Keratinocyte (primary cell): ENCODE data around the gene NPSR1. TPM values are rescaled to one million over a fixed set of nuclear protein-coding genes. Genes with fewer than 3 reads are reported as not detected.

Source experiments
- DNase-seq: peaks from one replicate; pipeline ENCODE4 v3.0.0-alpha.2; 2011; ENCODE audit warnings: low read depth, missing footprints, low spot score
- FAIRE-seq: peaks from 2 replicates; lab custom pipeline; 2011; peaks lifted over from hg19 to GRCh38; lab: Jason Lieb, UNC
- H2AFZ ChIP-seq: 2 replicates; pipeline ENCODE4 v1.6.0; 2012; ENCODE audit warnings: low read length, control low read depth, inconsistent platforms; ENCODE audit not compliant: control insufficient read depth
- H3K27ac ChIP-seq: 2 replicates; pipeline ENCODE4 v1.5.1; 2011; ENCODE audit warnings: low read length; ENCODE audit not compliant: control insufficient read depth, insufficient read depth
- H3K27me3 ChIP-seq: 3 replicates; pipeline ENCODE4 v1.6.0; 2011; ENCODE audit warnings: low read length; ENCODE audit not compliant: control insufficient read depth, insufficient read depth; ENCODE audit errors: extremely low read depth
- H3K36me3 ChIP-seq, 2 experiments: 2 replicates in 1 of 2; 3 replicates in 1 of 2; pipeline ENCODE4 v1.5.1; 2011; ENCODE audit warnings: low read length in 2 of 2, mild to moderate bottlenecking in 1 of 2; ENCODE audit not compliant: control insufficient read depth in 2 of 2, insufficient read depth in 2 of 2; ENCODE audit errors: extremely low read depth in 1 of 2
- H3K4me1 ChIP-seq: 3 replicates; pipeline ENCODE4 v1.5.1; 2011; ENCODE audit warnings: low read length; ENCODE audit not compliant: control insufficient read depth, insufficient read depth; ENCODE audit errors: extremely low read depth
- H3K4me2 ChIP-seq: 3 replicates; pipeline ENCODE4 v1.6.0; 2011; ENCODE audit warnings: low read depth, low read length; ENCODE audit not compliant: control insufficient read depth, insufficient read depth; ENCODE audit errors: extremely low read depth
- H3K4me3 ChIP-seq, 3 experiments: fragments of 200-600 bp in 1 of 3; sonication (generic) in 1 of 3; 2 replicates in 2 of 3; 3 replicates in 1 of 3; pipeline ENCODE4 v1.5.1; 2011 to 2016; ENCODE audit warnings: low read length in 3 of 3, mild to moderate bottlenecking in 3 of 3, control low read depth in 2 of 3, inconsistent platforms in 1 of 3, low read depth in 1 of 3, mixed read lengths in 1 of 3, mixed run types in 1 of 3, moderate library complexity in 1 of 3; ENCODE audit not compliant: control insufficient read depth in 2 of 3, insufficient read depth in 2 of 3; ENCODE audit errors: extremely low read depth in 1 of 3
- H3K79me2 ChIP-seq: 2 replicates; pipeline ENCODE4 v1.6.0; 2012; ENCODE audit warnings: low read length; ENCODE audit not compliant: control insufficient read depth, insufficient read depth
- H3K9ac ChIP-seq: 3 replicates; pipeline ENCODE4 v1.6.0; 2011; ENCODE audit warnings: low read length; ENCODE audit not compliant: control insufficient read depth, insufficient read depth; ENCODE audit errors: extremely low read depth
- H3K9me1 ChIP-seq: 3 replicates; pipeline ENCODE4 v1.6.0; 2011; ENCODE audit warnings: low read length; ENCODE audit not compliant: control insufficient read depth, insufficient read depth; ENCODE audit errors: extremely low read depth
- H3K9me3 ChIP-seq: 2 replicates; pipeline ENCODE4 v1.5.1; 2012; ENCODE audit warnings: low read depth, low read length; ENCODE audit not compliant: control insufficient read depth
- H4K20me1 ChIP-seq: 3 replicates; pipeline ENCODE4 v1.6.0; 2011; ENCODE audit warnings: low read length; ENCODE audit not compliant: control insufficient read depth, insufficient read depth; ENCODE audit errors: extremely low read depth
- EZH2 ChIP-seq: IDR thresholded peaks from one replicate; pipeline ENCODE4 v1.6.1; 2012; ENCODE audit warnings: inconsistent platforms, mild to moderate bottlenecking, low read length, moderate library complexity
- dilution Hi-C: fragments of 300-500 bp; cut with MboI; formaldehyde crosslinking; loops from one replicate; pipeline ENCODE4 v1.7.0; 2020; ENCODE audit warnings: low sequenced_read_pairs; ENCODE audit not compliant: extremely low pct_ligation_motif_present
- polyA plus RNA-seq, 5 experiments: library from polyadenylated mRNA; depleted of rRNA in 3 of 5; stranded (reverse) in 3 of 5; stranded (forward) in 1 of 5; unstranded in 1 of 5; fragments of >200 nt; gene quantifications; 1 replicate in 1 of 5; 2 replicates in 3 of 5; 3 replicates in 1 of 5; pipeline versions ENCODE4 v1.2.1 to v1.2.3, GENCODE V29; 2011 to 2012; ENCODE audit warnings: missing spikeins in 2 of 5, low read depth in 1 of 5, low replicate concordance in 1 of 5
- TF ChIP-seq, protein P1 (sequence below), 3 experiments: IDR thresholded peaks in 1 of 3; conservative IDR thresholded peaks in 1 of 3; optimal IDR thresholded peaks in 1 of 3; 2 replicates in 2 of 3; 3 replicates in 1 of 3; pipeline versions ENCODE3 to v1.5.1; 2011; ENCODE audit warnings: low read length in 3 of 3, mild to moderate bottlenecking in 3 of 3, moderate library complexity in 2 of 3, control low read depth in 1 of 3, inconsistent platforms in 1 of 3; ENCODE audit not compliant: insufficient read depth in 2 of 3; ENCODE audit errors: extremely low read depth in 1 of 3

NPSR1 gene
- polyA plus RNA-seq, 1 donor (not counting 4 experiments of a cell fraction or from before 2014, with no cell fraction given) = not detected

DNA sequence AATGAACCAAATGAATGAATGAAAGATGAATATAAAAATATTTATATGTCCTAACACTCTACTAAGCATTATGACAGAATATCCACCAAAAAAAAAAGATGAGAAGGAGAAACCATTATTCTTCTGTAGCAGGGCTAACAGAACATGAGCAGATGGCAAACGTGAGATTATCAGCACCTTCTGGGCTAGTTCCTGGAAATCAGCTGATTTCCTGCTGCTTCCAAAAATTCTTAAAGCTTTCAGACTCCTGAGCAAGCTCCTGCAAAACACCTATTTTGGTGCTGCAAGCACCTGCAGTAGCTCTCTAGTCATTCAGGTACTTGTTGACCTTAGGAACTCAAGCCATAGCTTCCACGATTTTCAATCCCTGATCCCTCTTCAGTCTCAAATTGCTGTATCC is 51.8 kb downstream of the NPSR1 start:
- Histone ChIP-seq H3K36me3 (no peaks in the 10 kb centered on the region), H3K27me3 (no peaks in the 10 kb centered on the region), H2AFZ (no peak overlapping the region), H3K4me1 (no peaks in the 10 kb centered on the region), H3K4me2 (no peak overlapping the region), H3K9ac (no peak overlapping the region), H3K9me1 (no peaks in the 10 kb centered on the region), H3K4me3 (no peak overlapping the region), H3K79me2 (no peaks in the 10 kb centered on the region), H3K9me3 (no peaks in the 10 kb centered on the region), H3K27ac (no peak overlapping the region), H4K20me1 (no peaks in the 10 kb centered on the region)
- no peak for DNase-seq
- FAIRE-seq = no peak
- TF ChIP-seq, protein P1, sequence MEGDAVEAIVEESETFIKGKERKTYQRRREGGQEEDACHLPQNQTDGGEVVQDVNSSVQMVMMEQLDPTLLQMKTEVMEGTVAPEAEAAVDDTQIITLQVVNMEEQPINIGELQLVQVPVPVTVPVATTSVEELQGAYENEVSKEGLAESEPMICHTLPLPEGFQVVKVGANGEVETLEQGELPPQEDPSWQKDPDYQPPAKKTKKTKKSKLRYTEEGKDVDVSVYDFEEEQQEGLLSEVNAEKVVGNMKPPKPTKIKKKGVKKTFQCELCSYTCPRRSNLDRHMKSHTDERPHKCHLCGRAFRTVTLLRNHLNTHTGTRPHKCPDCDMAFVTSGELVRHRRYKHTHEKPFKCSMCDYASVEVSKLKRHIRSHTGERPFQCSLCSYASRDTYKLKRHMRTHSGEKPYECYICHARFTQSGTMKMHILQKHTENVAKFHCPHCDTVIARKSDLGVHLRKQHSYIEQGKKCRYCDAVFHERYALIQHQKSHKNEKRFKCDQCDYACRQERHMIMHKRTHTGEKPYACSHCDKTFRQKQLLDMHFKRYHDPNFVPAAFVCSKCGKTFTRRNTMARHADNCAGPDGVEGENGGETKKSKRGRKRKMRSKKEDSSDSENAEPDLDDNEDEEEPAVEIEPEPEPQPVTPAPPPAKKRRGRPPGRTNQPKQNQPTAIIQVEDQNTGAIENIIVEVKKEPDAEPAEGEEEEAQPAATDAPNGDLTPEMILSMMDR (optimal IDR thresholded peaks at IDR 0.05 in 1 of 3, IDR thresholded peaks at IDR 0.05 in 1 of 3, conservative IDR thresholded peaks at IDR 0.05 in 1 of 3; ENCODE audit: extremely low read depth in 1 of 3, insufficient read depth in 2 of 3, low read length in 3 of 3) = no peak
- no peak for TF ChIP-seq EZH2
- dilution Hi-C loops = no loop called here

DNA sequence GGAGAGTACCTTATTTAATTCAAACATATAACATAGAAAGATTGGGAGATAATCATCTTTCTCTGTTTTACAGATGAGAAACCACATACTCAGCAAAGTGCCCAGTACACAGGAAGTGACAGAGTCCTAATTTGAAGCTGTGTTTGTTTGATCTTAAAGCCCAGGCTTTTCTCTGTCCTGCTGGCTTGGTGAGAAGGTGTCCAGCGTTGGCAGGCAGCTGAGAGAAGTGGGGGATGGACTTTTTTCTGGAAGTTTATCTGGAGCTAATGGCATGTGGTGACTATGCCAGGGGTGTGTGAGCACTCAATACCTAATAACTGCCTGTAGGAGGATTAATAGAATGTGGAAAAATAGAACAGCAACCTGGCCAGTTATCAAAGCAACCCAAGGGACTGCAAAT is 60.8 kb downstream of the NPSR1 start:
- H3K4me2 ChIP-seq = no peak overlapping the region
- DNase-seq (no peak), FAIRE-seq (no peak)
- H2AFZ ChIP-seq = no peak overlapping the region
- H4K20me1 ChIP-seq = no peaks in the 10 kb centered on the region
- no peak overlapping the region for H3K4me3 ChIP-seq
- TF ChIP-seq, protein P1 (optimal IDR thresholded peaks at IDR 0.05 in 1 of 3, IDR thresholded peaks at IDR 0.05 in 1 of 3, conservative IDR thresholded peaks at IDR 0.05 in 1 of 3; ENCODE audit: extremely low read depth in 1 of 3, insufficient read depth in 2 of 3, low read length in 3 of 3) = no peak
- TF ChIP-seq EZH2 = no peak
- no peaks in the 10 kb centered on the region for H3K36me3 ChIP-seq
- H3K4me1 ChIP-seq = no peaks in the 10 kb centered on the region
- H3K27me3 ChIP-seq = no peaks in the 10 kb centered on the region
- dilution Hi-C loops = no loop called here
- no peaks in the 10 kb centered on the region for H3K9me3 ChIP-seq
- no peaks in the 10 kb centered on the region for H3K79me2 ChIP-seq
- H3K9ac ChIP-seq = no peak overlapping the region
- no peaks in the 10 kb centered on the region for H3K9me1 ChIP-seq
- no peak overlapping the region for H3K27ac ChIP-seq
